ENCODE results near the gene BAD.
"Not testable (repeated sequence)": the region's sequence is repeated elsewhere in the genome, so short reads cannot be mapped to it uniquely, and the experiment has no call there.

BAD gene

DNA sequence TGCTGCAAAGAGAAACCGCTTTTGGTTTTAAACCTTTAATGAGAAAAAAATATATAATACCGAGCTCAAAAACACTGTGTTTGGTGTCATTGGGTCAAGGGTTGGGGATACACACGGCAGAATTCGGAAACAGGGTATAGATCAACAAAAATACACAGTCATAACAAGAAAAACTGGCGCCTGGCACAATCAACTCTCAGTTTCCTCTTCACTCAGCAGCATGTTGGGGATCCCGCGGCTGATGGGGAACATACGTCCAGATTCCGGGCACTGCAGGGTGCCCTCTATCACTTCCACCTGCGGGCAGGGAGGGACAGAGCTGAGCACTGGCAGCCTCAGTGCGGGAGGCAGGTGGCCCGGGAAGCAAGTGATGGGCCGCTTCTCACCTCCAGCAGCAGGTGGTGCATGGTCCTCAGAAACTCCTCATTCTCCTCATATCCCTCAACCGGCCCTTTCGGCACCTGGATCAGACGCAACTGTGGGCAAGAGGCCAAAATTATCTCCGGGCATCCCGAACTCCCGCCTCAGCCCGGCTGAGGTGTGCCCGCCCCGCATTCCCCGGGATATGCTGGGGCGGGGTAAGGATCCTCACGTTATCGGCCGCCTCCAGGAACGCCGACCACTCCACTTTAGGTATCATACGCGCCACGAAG lies 32.3 kb upstream of the BAD start:
- peak overlapping the region; percentile 64 for H2BK5ac ChIP-seq (ENCODE audit: low read depth, low read length, poor library complexity)
- peak overlapping the region; percentile 89 for H4K12ac ChIP-seq (ENCODE audit: low read depth, low read length)
- peak overlapping the region; percentile 95 for H4K8ac ChIP-seq (ENCODE audit: low read depth, low read length)
- no peak overlapping the region for H2BK12ac ChIP-seq (ENCODE audit: low read length)
- DNase-seq = peak; percentile 74 to 80
- H3K4ac ChIP-seq (ENCODE audit: low read depth, low read length) = peak overlapping the region; percentile 90
- peaks cover 16% of the 10 kb centered on the region for H3K79me1 ChIP-seq (ENCODE audit: low read length)
- peak overlapping the region; percentile 95 for H4K91ac ChIP-seq (ENCODE audit: low read depth, low read length)
- H2AK5ac ChIP-seq (ENCODE audit: low read length) = peak overlapping the region; percentile 91
- peaks cover 2 to 8% of the 10 kb centered on the region in 2 experiments for H3K4me1 ChIP-seq (ENCODE audit: control insufficient read depth in 1 of 2, insufficient read depth in 2 of 2, low read length in 2 of 2)
- H3K18ac ChIP-seq (ENCODE audit: low read length) = peak overlapping the region; percentile 94
- H3K14ac ChIP-seq (ENCODE audit: low read length) = peak overlapping the region; percentile 94
- H3K9me3 ChIP-seq (ENCODE audit: insufficient read depth, low read depth, low read length) = peaks cover 2% of the 10 kb centered on the region
- H2AFZ ChIP-seq (ENCODE audit: insufficient read depth, low read length, poor library complexity) = peak overlapping the region; percentile 61
- WGBS (ENCODE audit: extremely low coverage, insufficient coverage, insufficient read length) = no CpG with 5 or more reads among the region's 32 CpGs
- peak overlapping the region; percentile 85 for H3K9ac ChIP-seq (ENCODE audit: low read length)
- H3K79me2 ChIP-seq (ENCODE audit: control insufficient read depth, insufficient read depth, low read length, poor library complexity) = peaks cover 9% of the 10 kb centered on the region
- peaks cover 49 to 53% of the 10 kb centered on the region in 2 experiments for H3K36me3 ChIP-seq (ENCODE audit: control insufficient read depth in 1 of 2, insufficient read depth in 2 of 2, low read length in 2 of 2)
- H3K27ac ChIP-seq (ENCODE audit: low read depth, low read length) = peak overlapping the region; percentile 90
- peak overlapping the region; percentile 84 for H2BK120ac ChIP-seq (ENCODE audit: insufficient read depth, low read length, poor library complexity)
- H3K4me3 ChIP-seq (ENCODE audit: low read depth, low read length) = peak overlapping the region; percentile 86
- peak overlapping the region; percentile 93 for H3K4me2 ChIP-seq (ENCODE audit: low read length)
- no peak overlapping the region for H3K23ac ChIP-seq (ENCODE audit: low read length)
- H3K27me3 ChIP-seq (ENCODE audit: insufficient read depth, low read length) = no peaks in the 10 kb centered on the region

DNA sequence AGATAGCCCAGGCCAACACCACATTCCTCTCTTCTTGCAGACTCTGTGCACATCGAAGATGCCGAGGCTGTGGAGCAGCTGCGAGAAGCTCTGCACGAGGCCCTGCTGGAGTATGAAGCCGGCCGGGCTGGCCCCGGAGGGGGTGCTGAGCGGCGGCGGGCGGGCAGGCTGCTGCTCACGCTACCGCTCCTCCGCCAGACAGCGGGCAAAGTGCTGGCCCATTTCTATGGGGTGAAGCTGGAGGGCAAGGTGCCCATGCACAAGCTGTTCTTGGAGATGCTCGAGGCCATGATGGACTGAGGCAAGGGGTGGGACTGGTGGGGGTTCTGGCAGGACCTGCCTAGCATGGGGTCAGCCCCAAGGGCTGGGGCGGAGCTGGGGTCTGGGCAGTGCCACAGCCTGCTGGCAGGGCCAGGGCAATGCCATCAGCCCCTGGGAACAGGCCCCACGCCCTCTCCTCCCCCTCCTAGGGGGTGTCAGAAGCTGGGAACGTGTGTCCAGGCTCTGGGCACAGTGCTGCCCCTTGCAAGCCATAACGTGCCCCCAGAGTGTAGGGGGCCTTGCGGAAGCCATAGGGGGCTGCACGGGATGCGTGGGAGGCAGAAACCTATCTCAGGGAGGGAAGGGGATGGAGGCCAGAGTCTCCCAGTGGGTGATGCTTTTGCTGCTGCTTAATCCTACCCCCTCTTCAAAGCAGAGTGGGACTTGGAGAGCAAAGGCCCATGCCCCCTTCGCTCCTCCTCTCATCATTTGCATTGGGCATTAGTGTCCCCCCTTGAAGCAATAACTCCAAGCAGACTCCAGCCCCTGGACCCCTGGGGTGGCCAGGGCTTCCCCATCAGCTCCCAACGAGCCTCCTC lies 31.4 kb upstream of the BAD start:
- not testable (repeated sequence) for DNase-seq; H3K27ac ChIP-seq (ENCODE audit: low read depth, low read length); H3K4me3 ChIP-seq (ENCODE audit: low read depth, low read length); H4K91ac ChIP-seq (ENCODE audit: low read depth, low read length); H3K4ac ChIP-seq (ENCODE audit: low read depth, low read length); H2BK120ac ChIP-seq (ENCODE audit: insufficient read depth, low read length, poor library complexity); H3K9ac ChIP-seq (ENCODE audit: low read length); H3K14ac ChIP-seq (ENCODE audit: low read length); H2BK5ac ChIP-seq (ENCODE audit: low read depth, low read length, poor library complexity); H4K12ac ChIP-seq (ENCODE audit: low read depth, low read length); H3K18ac ChIP-seq (ENCODE audit: low read length); H2AFZ ChIP-seq (ENCODE audit: insufficient read depth, low read length, poor library complexity); H2BK12ac ChIP-seq (ENCODE audit: low read length); H3K23ac ChIP-seq (ENCODE audit: low read length); H3K4me2 ChIP-seq (ENCODE audit: low read length); H3K27me3 ChIP-seq (ENCODE audit: insufficient read depth, low read length); H3K9me3 ChIP-seq (ENCODE audit: insufficient read depth, low read depth, low read length); H4K8ac ChIP-seq (ENCODE audit: low read depth, low read length); H3K79me2 ChIP-seq (ENCODE audit: control insufficient read depth, insufficient read depth, low read length, poor library complexity); H2AK5ac ChIP-seq (ENCODE audit: low read length)
- Histone ChIP-seq H3K79me1 (ENCODE audit: low read length) (peaks cover 16% of the 10 kb centered on the region), H3K36me3 (ENCODE audit: control insufficient read depth in 1 of 2, insufficient read depth in 2 of 2, low read length in 2 of 2) (peaks cover 41 to 44% of the 10 kb centered on the region in 2 experiments), H3K4me1 (ENCODE audit: control insufficient read depth in 1 of 2, insufficient read depth in 2 of 2, low read length in 2 of 2) (peaks cover 5 to 11% of the 10 kb centered on the region in 2 experiments)
- no CpG with 5 or more reads among the region's 25 CpGs for WGBS (ENCODE audit: extremely low coverage, insufficient coverage, insufficient read length)

DNA sequence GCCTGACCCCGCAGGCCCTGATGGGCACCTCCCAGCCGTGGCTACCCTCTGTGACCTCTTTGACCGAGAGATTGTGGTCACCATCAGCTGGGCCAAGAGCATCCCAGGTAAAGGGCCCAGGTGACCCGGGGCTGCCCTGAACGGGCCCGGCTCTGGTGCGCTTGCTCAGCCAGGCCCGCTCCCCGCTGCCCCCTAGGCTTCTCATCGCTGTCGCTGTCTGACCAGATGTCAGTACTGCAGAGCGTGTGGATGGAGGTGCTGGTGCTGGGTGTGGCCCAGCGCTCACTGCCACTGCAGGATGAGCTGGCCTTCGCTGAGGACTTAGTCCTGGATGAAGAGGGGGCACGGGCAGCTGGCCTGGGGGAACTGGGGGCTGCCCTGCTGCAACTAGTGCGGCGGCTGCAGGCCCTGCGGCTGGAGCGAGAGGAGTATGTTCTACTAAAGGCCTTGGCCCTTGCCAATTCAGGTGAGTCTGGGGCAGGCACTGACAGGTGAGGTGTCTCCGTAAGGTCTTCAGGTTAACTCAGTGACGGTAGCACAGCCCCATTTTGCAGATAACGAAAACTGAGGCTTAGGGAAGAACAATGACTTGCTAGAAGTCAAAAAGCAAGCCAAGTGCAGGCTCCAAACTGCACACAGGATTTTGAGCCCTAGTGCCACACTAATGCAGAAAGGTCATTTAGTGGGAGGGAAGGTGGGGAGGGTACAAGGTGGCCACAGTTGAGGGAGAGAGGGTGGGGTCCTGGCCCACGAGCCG lies 30.5 kb upstream of the BAD start:
- H3K9me3 ChIP-seq (ENCODE audit: insufficient read depth, low read depth, low read length) = peaks cover 2% of the 10 kb centered on the region
- H2AK5ac ChIP-seq (ENCODE audit: low read length) = no peak overlapping the region
- H3K14ac ChIP-seq (ENCODE audit: low read length) = no peak overlapping the region
- H3K4me1 ChIP-seq (ENCODE audit: control insufficient read depth in 1 of 2, insufficient read depth in 2 of 2, low read length in 2 of 2) = peaks cover 9 to 14% of the 10 kb centered on the region in 2 experiments
- no peak overlapping the region for H3K18ac ChIP-seq (ENCODE audit: low read length)
- peaks cover 16% of the 10 kb centered on the region for H3K79me1 ChIP-seq (ENCODE audit: low read length)
- peaks cover 9% of the 10 kb centered on the region for H3K79me2 ChIP-seq (ENCODE audit: control insufficient read depth, insufficient read depth, low read length, poor library complexity)
- H2AFZ ChIP-seq (ENCODE audit: insufficient read depth, low read length, poor library complexity) = no peak overlapping the region
- no peak overlapping the region for H3K27ac ChIP-seq (ENCODE audit: low read depth, low read length)
- H3K23ac ChIP-seq (ENCODE audit: low read length) = no peak overlapping the region
- no peak overlapping the region for H3K9ac ChIP-seq (ENCODE audit: low read length)
- H2BK5ac ChIP-seq (ENCODE audit: low read depth, low read length, poor library complexity) = no peak overlapping the region
- no peak overlapping the region for H2BK120ac ChIP-seq (ENCODE audit: insufficient read depth, low read length, poor library complexity)
- no peaks in the 10 kb centered on the region for H3K27me3 ChIP-seq (ENCODE audit: insufficient read depth, low read length)
- no peak overlapping the region for H2BK12ac ChIP-seq (ENCODE audit: low read length)
- no peak overlapping the region for H3K4ac ChIP-seq (ENCODE audit: low read depth, low read length)
- H3K36me3 ChIP-seq (ENCODE audit: control insufficient read depth in 1 of 2, insufficient read depth in 2 of 2, low read length in 2 of 2) = peaks cover 34 to 41% of the 10 kb centered on the region in 2 experiments
- WGBS (ENCODE audit: extremely low coverage, insufficient coverage, insufficient read length) = no CpG with 5 or more reads among the region's 24 CpGs
- no peak for DNase-seq
- no peak overlapping the region for H3K4me2 ChIP-seq (ENCODE audit: low read length)
- no peak overlapping the region for H4K8ac ChIP-seq (ENCODE audit: low read depth, low read length)
- no peak overlapping the region for H3K4me3 ChIP-seq (ENCODE audit: low read depth, low read length)
- H4K91ac ChIP-seq (ENCODE audit: low read depth, low read length) = no peak overlapping the region
- no peak overlapping the region for H4K12ac ChIP-seq (ENCODE audit: low read depth, low read length)

DNA sequence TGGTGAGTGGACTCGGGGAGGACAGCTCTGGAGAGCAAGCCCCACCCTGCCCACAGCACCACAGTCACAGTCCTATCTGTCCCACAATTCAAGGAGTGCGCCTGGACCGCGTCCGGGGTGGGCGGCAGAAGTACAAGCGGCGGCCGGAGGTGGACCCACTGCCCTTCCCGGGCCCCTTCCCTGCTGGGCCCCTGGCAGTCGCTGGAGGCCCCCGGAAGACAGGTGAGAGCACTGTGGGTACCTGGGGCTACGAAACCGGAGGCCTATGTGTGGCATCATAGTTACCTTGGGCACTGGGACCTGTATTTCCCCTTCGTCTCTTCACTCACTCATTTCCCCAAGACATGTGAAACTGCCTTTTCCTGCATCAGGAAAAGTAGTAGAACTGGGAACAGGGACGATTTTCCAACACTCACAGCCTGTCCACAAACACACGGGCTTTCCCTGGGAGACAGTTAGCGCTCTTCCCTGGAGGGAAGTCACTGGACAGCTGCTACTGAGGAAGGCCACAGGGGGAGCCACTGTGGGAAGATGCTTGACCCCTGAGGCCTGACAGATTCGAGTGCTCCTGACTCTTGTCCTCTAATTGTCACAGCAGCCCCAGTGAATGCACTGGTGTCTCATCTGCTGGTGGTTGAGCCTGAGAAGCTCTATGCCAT lies 29.8 kb upstream of the BAD start:
- H3K4ac ChIP-seq (ENCODE audit: low read depth, low read length) = no peak overlapping the region
- H3K4me2 ChIP-seq (ENCODE audit: low read length) = no peak overlapping the region
- no CpG with 5 or more reads among the region's 19 CpGs for WGBS (ENCODE audit: extremely low coverage, insufficient coverage, insufficient read length)
- DNase-seq = no peak
- H2AK5ac ChIP-seq (ENCODE audit: low read length) = no peak overlapping the region
- H3K18ac ChIP-seq (ENCODE audit: low read length) = no peak overlapping the region
- peaks cover 9% of the 10 kb centered on the region for H3K79me2 ChIP-seq (ENCODE audit: control insufficient read depth, insufficient read depth, low read length, poor library complexity)
- no peak overlapping the region for H2BK12ac ChIP-seq (ENCODE audit: low read length)
- H3K9ac ChIP-seq (ENCODE audit: low read length) = no peak overlapping the region
- peaks cover 16% of the 10 kb centered on the region for H3K79me1 ChIP-seq (ENCODE audit: low read length)
- H3K36me3 ChIP-seq (ENCODE audit: control insufficient read depth in 1 of 2, insufficient read depth in 2 of 2, low read length in 2 of 2) = peaks cover 34 to 37% of the 10 kb centered on the region in 2 experiments
- no peak overlapping the region for H3K14ac ChIP-seq (ENCODE audit: low read length)
- no peak overlapping the region for H3K27ac ChIP-seq (ENCODE audit: low read depth, low read length)
- H3K23ac ChIP-seq (ENCODE audit: low read length) = no peak overlapping the region
- H4K8ac ChIP-seq (ENCODE audit: low read depth, low read length) = no peak overlapping the region
- peaks cover 9 to 14% of the 10 kb centered on the region in 2 experiments for H3K4me1 ChIP-seq (ENCODE audit: control insufficient read depth in 1 of 2, insufficient read depth in 2 of 2, low read length in 2 of 2)
- H3K4me3 ChIP-seq (ENCODE audit: low read depth, low read length) = no peak overlapping the region
- H2AFZ ChIP-seq (ENCODE audit: insufficient read depth, low read length, poor library complexity) = no peak overlapping the region
- H3K9me3 ChIP-seq (ENCODE audit: insufficient read depth, low read depth, low read length) = peaks cover 2% of the 10 kb centered on the region
- no peak overlapping the region for H4K12ac ChIP-seq (ENCODE audit: low read depth, low read length)
- no peak overlapping the region for H2BK120ac ChIP-seq (ENCODE audit: insufficient read depth, low read length, poor library complexity)
- no peaks in the 10 kb centered on the region for H3K27me3 ChIP-seq (ENCODE audit: insufficient read depth, low read length)
- no peak overlapping the region for H4K91ac ChIP-seq (ENCODE audit: low read depth, low read length)
- H2BK5ac ChIP-seq (ENCODE audit: low read depth, low read length, poor library complexity) = no peak overlapping the region

Measured in trophoblast cell (in vitro differentiated cells and primary cell).